ENCODE measurements around the gene ANKAR. TPM values are rescaled to one million over a fixed set of nuclear protein-coding genes. Genes with fewer than 3 reads are reported as not detected.

Gene ANKAR
- total RNA-seq, 1 donor from 2014 or later = 10.3 TPM

- no peaks in the 10 kb centered on the region for H3K36me3 Mint-ChIP-seq (ENCODE audit: insufficient read depth)
- no peaks in the 10 kb centered on the region for H3K27me3 Mint-ChIP-seq
- no peak for DNase-seq (ENCODE audit: low spot score, unreplicated experiment)
- no peak overlapping the region for H3K27ac Mint-ChIP-seq
- TF ChIP-seq CTCF (IDR thresholded peaks at IDR 0.05; ENCODE audit: unreplicated experiment) = no peak
- no peaks in the 10 kb centered on the region for H3K9me3 Mint-ChIP-seq (ENCODE audit: low read depth)
- peaks cover 18% of the 10 kb centered on the region for H3K4me1 Mint-ChIP-seq (ENCODE audit: low read depth)
- no peak overlapping the region for H3K4me3 Mint-ChIP-seq (ENCODE audit: low read depth)
These were observed 36.0 kb upstream of the ANKAR start for GRCh38 chr2:189638301-189639006.

- no peak for DNase-seq (ENCODE audit: low spot score, unreplicated experiment)
- Mint-ChIP-seq H3K27ac (no peak overlapping the region), H3K9me3 (ENCODE audit: low read depth) (no peaks in the 10 kb centered on the region), H3K27me3 (no peaks in the 10 kb centered on the region), H3K4me3 (ENCODE audit: low read depth) (no peak overlapping the region), H3K36me3 (ENCODE audit: insufficient read depth) (no peaks in the 10 kb centered on the region), H3K4me1 (ENCODE audit: low read depth) (peaks cover 20% of the 10 kb centered on the region)
- no peak for TF ChIP-seq CTCF (IDR thresholded peaks at IDR 0.05; ENCODE audit: unreplicated experiment)
These were observed 35.4 kb upstream of the ANKAR start for GRCh38 chr2:189639007-189639609.

- Mint-ChIP-seq H3K27ac (peak overlapping the region; percentile 46), H3K4me3 (ENCODE audit: low read depth) (no peak overlapping the region), H3K4me1 (ENCODE audit: low read depth) (peaks cover 20% of the 10 kb centered on the region), H3K36me3 (ENCODE audit: insufficient read depth) (no peaks in the 10 kb centered on the region), H3K9me3 (ENCODE audit: low read depth) (no peaks in the 10 kb centered on the region), H3K27me3 (no peaks in the 10 kb centered on the region)
- no peak for DNase-seq (ENCODE audit: low spot score, unreplicated experiment)
- TF ChIP-seq CTCF (IDR thresholded peaks at IDR 0.05; ENCODE audit: unreplicated experiment) = no peak
These were observed 33.5 kb upstream of the ANKAR start for GRCh38 chr2:189641002-189641401.

GRCh38 chr2:189641590-189641989 lies 32.9 kb upstream of the ANKAR start:
- TF ChIP-seq CTCF (IDR thresholded peaks at IDR 0.05; ENCODE audit: unreplicated experiment) = no peak
- Mint-ChIP-seq H3K4me1 (ENCODE audit: low read depth) (peaks cover 20% of the 10 kb centered on the region), H3K27me3 (no peaks in the 10 kb centered on the region), H3K9me3 (ENCODE audit: low read depth) (no peaks in the 10 kb centered on the region), H3K27ac (peak overlapping the region; percentile 46), H3K4me3 (ENCODE audit: low read depth) (no peak overlapping the region), H3K36me3 (ENCODE audit: insufficient read depth) (no peaks in the 10 kb centered on the region)
- DNase-seq (ENCODE audit: low spot score, unreplicated experiment) = no peak

GRCh38 chr2:189646521-189646920 lies 27.9 kb upstream of the ANKAR start:
- H3K9me3 Mint-ChIP-seq (ENCODE audit: low read depth) = peaks cover 5% of the 10 kb centered on the region
- no peak overlapping the region for H3K4me3 Mint-ChIP-seq (ENCODE audit: low read depth)
- no peak for TF ChIP-seq CTCF (IDR thresholded peaks at IDR 0.05; ENCODE audit: unreplicated experiment)
- H3K27me3 Mint-ChIP-seq = no peaks in the 10 kb centered on the region
- no peaks in the 10 kb centered on the region for H3K36me3 Mint-ChIP-seq (ENCODE audit: insufficient read depth)
- DNase-seq (ENCODE audit: low spot score, unreplicated experiment) = no peak
- no peak overlapping the region for H3K27ac Mint-ChIP-seq
- peaks cover 8% of the 10 kb centered on the region for H3K4me1 Mint-ChIP-seq (ENCODE audit: low read depth)

Measured in progenitor cell of endocrine pancreas (in vitro differentiated cells).